HepG2 (cell line): ENCODE measurements around the gene NEDD4L. TPM values are rescaled to one million over a fixed set of nuclear protein-coding genes. Genes with fewer than 3 reads are reported as not detected.

Experiments
- ATAC-seq: fragments of 200-7000 bp; cut with Tn5 transposase; 3 replicates; pipeline ENCODE4 v1.9.1; 2020; ENCODE audit warnings: mild to moderate bottlenecking, moderate library complexity
- BruUV-seq: library from RNA; stranded (reverse); fragments of 400-500 nt; replicated peaks from 2 replicates; lab custom pipeline; 2021; lab: Mats Ljungman, UMichigan
- CTCF ChIA-PET: fragments of 300-600 bp; formaldehyde crosslinking; extraction: SDS; loops from one replicate; lab custom pipeline; 2021; ENCODE audit warnings: low total read pairs, inconsistent platforms, low intra/inter-chr PET ratio; lab: Yijun Ruan, JAX
- POLR2A ChIA-PET: fragments of 350-600 bp; sonication (Branson Sonifier 250); formaldehyde crosslinking; loops from one replicate; lab custom pipeline; 2020; ENCODE audit warnings: antibody characterized with exemption, inconsistent platforms; lab: Yijun Ruan, JAX
- DNase-seq: peaks from one replicate; pipeline ENCODE4 v3.0.0-alpha.2; 2015; ENCODE audit warnings: low spot score
- FAIRE-seq: peaks from 3 replicates; lab custom pipeline; 2011; peaks lifted over from hg19 to GRCh38; lab: Jason Lieb, UNC
- H2AFZ ChIP-seq: one replicate; pipeline ENCODE4 v1.6.1; 2011; ENCODE audit warnings: low read length, inconsistent platforms
- H3K27ac ChIP-seq: fragments of 300-600 bp; 3 replicates; pipeline ENCODE4 v1.8.0; 2011; ENCODE audit warnings: mixed run types, mild to moderate bottlenecking, mixed read lengths, low read length, inconsistent platforms; ENCODE audit not compliant: insufficient read depth; ENCODE audit errors: extremely low read length
- H3K27me3 ChIP-seq, 2 experiments: fragments of 200-600 bp in 1 of 2; 2 replicates in 1 of 2; 3 replicates in 1 of 2; pipeline versions ENCODE4 v1.6.0 to v1.8.0; 2011; ENCODE audit warnings: low read length in 2 of 2, mild to moderate bottlenecking in 2 of 2, moderate library complexity in 2 of 2, inconsistent platforms in 1 of 2; ENCODE audit not compliant: insufficient read depth in 2 of 2, control insufficient read depth in 1 of 2
- H3K36me3 ChIP-seq, 2 experiments: fragments of 200-600 bp in 1 of 2; replicated peaks in 1 of 2; 2 replicates in 1 of 2; 3 replicates in 1 of 2; pipeline versions ENCODE4 v1.5.1 to v1.8.0; 2011; ENCODE audit warnings: low read length in 2 of 2, inconsistent platforms in 1 of 2; ENCODE audit not compliant: insufficient read depth in 2 of 2, control insufficient read depth in 1 of 2
- H3K4me1 ChIP-seq: 2 replicates; pipeline ENCODE4 v1.5.1; 2012; ENCODE audit warnings: low read length, inconsistent platforms; ENCODE audit not compliant: insufficient read depth
- H3K4me2 ChIP-seq: 2 replicates; pipeline ENCODE4 v1.6.0; 2011; ENCODE audit warnings: low read depth, low read length, inconsistent platforms
- H3K4me3 ChIP-seq, 3 experiments: fragments of 200-600 bp in 1 of 3; sonication (generic), shearing (Covaris generic) in 1 of 3; replicated peaks in 1 of 3; 2 replicates each; pipeline ENCODE4 v1.5.1; 2011 to 2016; ENCODE audit warnings: low read length in 3 of 3, inconsistent platforms in 2 of 3, low read depth in 2 of 3, mild to moderate bottlenecking in 2 of 3, control low read depth in 1 of 3, mixed read lengths in 1 of 3; ENCODE audit not compliant: insufficient read depth in 1 of 3
- H3K79me2 ChIP-seq: one replicate; pipeline ENCODE4 v1.6.1; 2011; ENCODE audit warnings: low read length, inconsistent platforms; ENCODE audit not compliant: insufficient read depth
- H3K9ac ChIP-seq: 2 replicates; pipeline ENCODE4 v1.6.0; 2011; ENCODE audit warnings: mild to moderate bottlenecking, low read depth, low read length, inconsistent platforms; ENCODE audit not compliant: insufficient read depth
- H3K9me3 ChIP-seq: 2 replicates; pipeline ENCODE4 v1.5.1; 2012; ENCODE audit warnings: mild to moderate bottlenecking, low read length
- H4K20me1 ChIP-seq: 2 replicates; pipeline ENCODE4 v1.6.0; 2011; ENCODE audit warnings: inconsistent platforms, mild to moderate bottlenecking, low read length, moderate library complexity; ENCODE audit not compliant: insufficient read depth
- HMG20B ChIP-seq: conservative IDR thresholded peaks from 2 replicates; pipeline ENCODE4 v1.6.1; 2016; ENCODE audit warnings: missing genetic modification reagents, missing compliant biosample characterization
- IRX3 ChIP-seq: sonication (generic); formaldehyde crosslinking; IDR thresholded peaks from 2 replicates; pipeline ENCODE4 v1.8.1; 2023; ENCODE audit warnings: mild to moderate bottlenecking, low read depth, missing genetic modification reagents, borderline replicate concordance
- KAT7 ChIP-seq: IDR thresholded peaks from 2 replicates; pipeline ENCODE4 v1.6.1; 2018; ENCODE audit warnings: borderline replicate concordance, missing compliant biosample characterization
- MAFK ChIP-seq, 2 experiments: IDR thresholded peaks in 1 of 2; conservative IDR thresholded peaks in 1 of 2; 2 replicates each; pipeline ENCODE4 v1.6.1; 2011; ENCODE audit warnings: improper control_type of control experiment in 2 of 2, low read length in 2 of 2
- MED8 ChIP-seq: sonication (generic); formaldehyde crosslinking; IDR thresholded peaks from 2 replicates; pipeline ENCODE4 v1.8.1; 2023; ENCODE audit warnings: mild to moderate bottlenecking, missing genetic modification reagents; ENCODE audit not compliant: insufficient replicate concordance
- ZNF329 ChIP-seq: sonication (generic); formaldehyde crosslinking; IDR thresholded peaks from 2 replicates; pipeline ENCODE4 v1.9.0; 2021; ENCODE audit warnings: low read depth, mild to moderate bottlenecking, missing genetic modification reagents
- ZNF33A ChIP-seq: sonication (generic); formaldehyde crosslinking; IDR thresholded peaks from 2 replicates; pipeline ENCODE4 v1.5.1; 2020; ENCODE audit warnings: missing genetic modification reagents, mild to moderate bottlenecking, moderate library complexity, borderline replicate concordance
- ZNF839 ChIP-seq: sonication (generic); formaldehyde crosslinking; IDR thresholded peaks from 2 replicates; pipeline ENCODE4 v1.4.0; 2020; ENCODE audit warnings: missing genetic modification reagents, mild to moderate bottlenecking, borderline replicate concordance
- WGBS: methylation state at CpG from one replicate; pipeline ENCODE4 v1.1.6; 2017; ENCODE audit warnings: low lambda C conversion rate; 5-methylcytosine and 5-hydroxymethylcytosine counted together
- in situ Hi-C: cut with HindIII; loops from 2 replicates; pipeline ENCODE4 v1.10.0; 2017; ENCODE audit warnings: low pct_unique_long_range_greater_than_20kb; ENCODE audit not compliant: extremely low pct_ligation_motif_present
- intact Hi-C: fragments of 100-400 bp; cut with micrococcal nuclease; formaldehyde crosslinking; loops from one replicate; pipeline ENCODE4 v1.10.0; 2022; ENCODE audit not compliant: unreplicated experiment
- polyA plus RNA-seq, 8 experiments: library from polyadenylated mRNA; depleted of rRNA in 3 of 8; stranded (reverse) in 7 of 8; unstranded in 1 of 8; fragments of >200 nt; fragmentation: Illumina TruSeq in 4 of 8; extraction: Trizol in 4 of 8; gene quantifications; 2 replicates each; pipeline versions ENCODE4 v1.2.1 to v1.2.3, GENCODE V29; 2011 to 2016; ENCODE audit warnings: low read depth in 4 of 8, missing spikeins in 1 of 8, mixed read lengths in 1 of 8; ENCODE audit not compliant: insufficient read depth in 1 of 8
- total RNA-seq, 5 experiments: library from RNA; depleted of rRNA; stranded (reverse); fragments of >200 nt; fragmentation: Illumina TruSeq; extraction: Trizol; gene quantifications; 2 replicates each; pipeline ENCODE4 v1.2.3, GENCODE V29; 2016; ENCODE audit warnings: low read depth in 1 of 5
- TF ChIP-seq, protein P1 (sequence below): sonication (generic); formaldehyde crosslinking; IDR thresholded peaks from 2 replicates; pipeline ENCODE4 v1.5.0; 2020; ENCODE audit warnings: mild to moderate bottlenecking, missing genetic modification reagents, borderline replicate concordance
- TF ChIP-seq, protein P2 (sequence below): sonication (generic); formaldehyde crosslinking; IDR thresholded peaks from 2 replicates; pipeline ENCODE4 v1.5.0; 2020; ENCODE audit warnings: missing genetic modification reagents

Gene NEDD4L
- total and polyA plus RNA-seq, 2 of the 13 experiments (the other 11 are each of a cell fraction or from before 2014, with no cell fraction given) = 168 to 390 TPM

DNA sequence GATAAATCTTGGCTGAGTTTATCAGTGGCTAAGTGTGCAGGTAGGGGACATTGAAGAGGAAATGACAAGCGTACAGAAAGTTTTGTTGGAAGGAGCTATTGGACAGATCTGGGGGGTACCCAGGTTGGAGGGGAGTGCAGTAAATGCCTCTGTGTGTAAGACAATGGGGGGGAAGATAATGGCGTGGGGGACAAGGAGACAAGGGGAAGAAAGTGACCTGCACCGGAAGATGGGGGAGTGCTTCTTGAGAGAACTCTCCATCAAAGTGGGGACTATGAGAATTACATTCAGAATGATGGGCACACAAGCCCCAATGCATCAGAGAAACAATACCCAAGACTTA, 394.9 kb downstream of the NEDD4L start:
- TF ChIP-seq ZNF33A (CRISPR knock-in tag) (no peak), HMG20B (CRISPR knock-in tag) (no peak), IRX3 (CRISPR knock-in tag) (no peak), MED8 (CRISPR knock-in tag) (no peak), KAT7 (CRISPR knock-in tag) (no peak), ZNF839 (no peak), MAFK (conservative IDR thresholded peaks at IDR 0.05 in 1 of 2, IDR thresholded peaks at IDR 0.05 in 1 of 2; ENCODE audit: low read length in 2 of 2) (no peak), ZNF329 (CRISPR knock-in tag) (no peak)
- TF ChIP-seq, protein P1, sequence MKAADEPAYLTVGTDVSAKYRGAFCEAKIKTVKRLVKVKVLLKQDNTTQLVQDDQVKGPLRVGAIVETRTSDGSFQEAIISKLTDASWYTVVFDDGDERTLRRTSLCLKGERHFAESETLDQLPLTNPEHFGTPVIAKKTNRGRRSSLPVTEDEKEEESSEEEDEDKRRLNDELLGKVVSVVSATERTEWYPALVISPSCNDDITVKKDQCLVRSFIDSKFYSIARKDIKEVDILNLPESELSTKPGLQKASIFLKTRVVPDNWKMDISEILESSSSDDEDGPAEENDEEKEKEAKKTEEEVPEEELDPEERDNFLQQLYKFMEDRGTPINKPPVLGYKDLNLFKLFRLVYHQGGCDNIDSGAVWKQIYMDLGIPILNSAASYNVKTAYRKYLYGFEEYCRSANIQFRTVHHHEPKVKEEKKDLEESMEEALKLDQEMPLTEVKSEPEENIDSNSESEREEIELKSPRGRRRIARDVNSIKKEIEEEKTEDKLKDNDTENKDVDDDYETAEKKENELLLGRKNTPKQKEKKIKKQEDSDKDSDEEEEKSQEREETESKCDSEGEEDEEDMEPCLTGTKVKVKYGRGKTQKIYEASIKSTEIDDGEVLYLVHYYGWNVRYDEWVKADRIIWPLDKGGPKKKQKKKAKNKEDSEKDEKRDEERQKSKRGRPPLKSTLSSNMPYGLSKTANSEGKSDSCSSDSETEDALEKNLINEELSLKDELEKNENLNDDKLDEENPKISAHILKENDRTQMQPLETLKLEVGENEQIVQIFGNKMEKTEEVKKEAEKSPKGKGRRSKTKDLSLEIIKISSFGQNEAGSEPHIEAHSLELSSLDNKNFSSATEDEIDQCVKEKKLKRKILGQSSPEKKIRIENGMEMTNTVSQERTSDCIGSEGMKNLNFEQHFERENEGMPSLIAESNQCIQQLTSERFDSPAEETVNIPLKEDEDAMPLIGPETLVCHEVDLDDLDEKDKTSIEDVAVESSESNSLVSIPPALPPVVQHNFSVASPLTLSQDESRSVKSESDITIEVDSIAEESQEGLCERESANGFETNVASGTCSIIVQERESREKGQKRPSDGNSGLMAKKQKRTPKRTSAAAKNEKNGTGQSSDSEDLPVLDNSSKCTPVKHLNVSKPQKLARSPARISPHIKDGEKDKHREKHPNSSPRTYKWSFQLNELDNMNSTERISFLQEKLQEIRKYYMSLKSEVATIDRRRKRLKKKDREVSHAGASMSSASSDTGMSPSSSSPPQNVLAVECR = no peak
- TF ChIP-seq, protein P2, sequence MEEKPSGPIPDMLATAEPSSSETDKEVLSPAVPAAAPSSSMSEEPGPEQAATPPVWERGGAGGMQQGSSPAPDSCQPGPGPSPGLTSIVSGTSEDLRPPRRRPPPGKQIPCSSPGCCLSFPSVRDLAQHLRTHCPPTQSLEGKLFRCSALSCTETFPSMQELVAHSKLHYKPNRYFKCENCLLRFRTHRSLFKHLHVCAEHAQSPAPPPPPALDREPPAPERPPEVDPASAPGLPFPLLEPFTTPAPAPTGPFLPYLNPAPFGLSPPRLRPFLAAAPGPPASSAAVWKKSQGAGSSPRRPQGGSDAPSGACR (CRISPR knock-in tag) = no peak
- ATAC-seq (no peak), DNase-seq (no peak), FAIRE-seq (no peak)
- BruUV-seq = no TSS peak
- WGBS = 94% methylated on average over 3 of the region's 3 CpGs
- H3K4me2 ChIP-seq = no peak overlapping the region
- no peak overlapping the region for H3K9ac ChIP-seq
- no peak overlapping the region for H3K27ac ChIP-seq
- POLR2A ChIA-PET = no interaction called here
- H3K4me3 ChIP-seq = no peak overlapping the region
- no peaks in the 10 kb centered on the region for H4K20me1 ChIP-seq
- H3K27me3 ChIP-seq = no peaks in the 10 kb centered on the region
- no peaks in the 10 kb centered on the region for H3K79me2 ChIP-seq
- H3K36me3 ChIP-seq = no peaks in the 10 kb centered on the region
- CTCF ChIA-PET = no interaction called here
- no peak overlapping the region for H2AFZ ChIP-seq
- no peaks in the 10 kb centered on the region for H3K9me3 ChIP-seq
- intact Hi-C loops (no loop called here), in situ Hi-C loops (no loop called here)
- H3K4me1 ChIP-seq = peaks cover 54% of the 10 kb centered on the region
